Hematopoietic multipotent progenitor cell treated with erythropoietin and hydrocortisone succinate and interleukin-3 and kit ligand, for 6 days (in vitro differentiated cells): Measurements from ENCODE around the gene MAST1.
"Not testable (repeated sequence)": the region's sequence is repeated elsewhere in the genome, so short reads cannot be mapped to it uniquely, and the experiment has no call there.

Source experiments
- DNase-seq: peaks from one replicate; pipeline ENCODE4 v3.0.0-alpha.2; 2015

Gene MAST1

DNA sequence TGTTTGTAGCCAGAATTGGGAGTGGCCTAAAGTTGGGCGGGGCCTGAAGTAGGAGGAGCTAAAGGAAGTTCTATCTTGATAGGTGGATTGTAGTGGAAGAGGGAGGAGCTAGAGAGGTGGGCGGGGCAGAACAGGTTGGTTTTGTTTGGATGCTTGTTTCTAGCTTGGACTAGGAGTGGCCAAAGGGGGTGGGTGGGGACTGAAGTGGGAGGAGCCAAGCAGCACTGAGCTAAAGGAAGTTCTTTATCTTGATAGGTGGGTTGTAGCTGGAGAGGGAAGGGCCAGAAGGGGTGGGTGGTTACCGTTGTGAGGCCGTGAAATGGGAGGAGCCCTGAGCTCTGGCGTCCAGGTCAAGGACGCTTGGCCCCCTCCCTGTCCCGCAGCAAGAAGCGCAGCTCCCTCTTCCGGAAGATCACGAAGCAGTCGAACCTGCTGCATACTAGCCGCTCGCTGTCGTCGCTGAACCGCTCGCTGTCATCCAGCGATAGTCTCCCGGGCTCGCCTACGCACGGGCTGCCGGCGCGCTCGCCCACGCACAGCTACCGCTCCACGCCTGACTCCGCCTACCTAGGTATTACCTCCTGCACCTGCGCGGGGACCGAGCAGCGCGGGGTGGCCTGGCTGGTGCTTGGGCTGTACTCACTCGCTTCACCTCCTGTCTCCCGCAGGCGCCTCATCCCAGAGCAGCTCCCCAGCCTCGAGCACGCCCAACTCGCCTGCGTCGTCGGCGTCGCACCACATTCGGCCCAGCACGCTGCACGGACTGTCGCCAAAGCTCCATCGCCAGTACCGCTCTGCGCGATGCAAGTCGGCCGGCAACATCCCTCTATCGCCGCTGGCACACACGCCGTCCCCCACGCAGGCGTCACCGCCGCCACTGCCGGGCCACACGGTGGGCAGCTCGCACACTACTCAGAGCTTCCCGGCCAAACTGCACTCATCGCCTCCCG lies 34.9 kb downstream of the MAST1 start:
- peak; percentile 82 for DNase-seq

DNA sequence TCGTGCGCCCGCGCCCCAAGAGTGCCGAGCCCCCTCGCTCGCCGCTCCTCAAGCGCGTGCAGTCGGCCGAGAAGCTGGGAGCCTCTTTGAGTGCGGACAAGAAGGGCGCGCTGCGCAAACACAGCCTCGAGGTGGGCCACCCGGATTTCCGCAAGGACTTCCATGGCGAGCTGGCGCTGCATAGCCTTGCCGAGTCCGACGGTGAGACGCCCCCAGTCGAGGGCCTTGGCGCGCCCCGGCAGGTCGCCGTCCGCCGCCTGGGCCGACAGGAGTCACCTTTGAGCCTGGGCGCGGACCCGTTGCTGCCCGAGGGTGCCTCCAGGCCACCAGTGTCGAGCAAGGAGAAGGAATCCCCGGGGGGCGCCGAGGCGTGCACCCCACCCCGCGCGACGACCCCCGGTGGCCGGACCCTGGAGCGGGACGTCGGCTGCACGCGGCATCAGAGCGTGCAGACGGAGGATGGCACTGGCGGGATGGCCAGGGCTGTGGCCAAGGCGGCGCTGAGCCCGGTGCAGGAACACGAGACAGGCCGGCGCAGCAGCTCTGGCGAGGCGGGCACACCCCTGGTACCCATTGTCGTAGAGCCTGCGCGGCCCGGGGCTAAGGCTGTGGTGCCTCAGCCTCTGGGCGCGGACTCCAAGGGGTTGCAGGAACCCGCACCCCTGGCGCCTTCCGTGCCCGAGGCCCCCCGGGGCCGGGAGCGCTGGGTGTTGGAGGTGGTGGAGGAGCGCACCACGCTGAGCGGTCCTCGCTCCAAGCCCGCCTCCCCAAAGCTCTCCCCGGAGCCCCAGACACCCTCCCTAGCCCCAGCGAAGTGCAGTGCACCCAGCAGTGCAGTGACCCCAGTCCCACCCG lies 35.8 kb downstream of the MAST1 start:
- DNase-seq, result no peak

DNA sequence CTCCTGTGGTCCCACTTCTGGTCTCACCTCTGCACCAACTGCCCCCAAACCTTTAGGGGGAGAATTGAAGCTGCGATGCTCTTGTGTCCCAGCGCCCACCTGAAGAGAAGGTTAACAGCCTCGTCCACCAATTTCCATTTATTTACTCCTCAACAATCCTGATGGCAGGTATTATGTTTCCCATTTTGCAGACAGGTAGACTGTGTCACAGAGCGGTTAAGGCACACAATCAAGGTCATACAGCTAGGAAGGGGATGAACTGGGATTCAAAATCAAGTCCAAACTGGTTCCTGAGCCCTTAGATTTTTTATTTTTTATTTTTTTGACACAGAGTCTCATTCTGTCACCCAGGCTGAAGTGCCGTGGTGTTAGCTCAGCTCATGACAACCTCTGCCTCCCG lies 36.8 kb downstream of the MAST1 start:
- no peak for DNase-seq

GRCh38 chr19:12880551-12881171 lies 42.3 kb downstream of the MAST1 start:
- peak; percentile 59 for DNase-seq

- peak; percentile 98 for DNase-seq
Measured at GRCh38 chr19:12881172-12881808, 43.0 kb downstream of the MAST1 start, which contains the start of gene DNASE2. DNASE2 (minus strand) TSS chr19:12881449; CDS start chr19:12881375, 74 bp downstream.

DNA sequence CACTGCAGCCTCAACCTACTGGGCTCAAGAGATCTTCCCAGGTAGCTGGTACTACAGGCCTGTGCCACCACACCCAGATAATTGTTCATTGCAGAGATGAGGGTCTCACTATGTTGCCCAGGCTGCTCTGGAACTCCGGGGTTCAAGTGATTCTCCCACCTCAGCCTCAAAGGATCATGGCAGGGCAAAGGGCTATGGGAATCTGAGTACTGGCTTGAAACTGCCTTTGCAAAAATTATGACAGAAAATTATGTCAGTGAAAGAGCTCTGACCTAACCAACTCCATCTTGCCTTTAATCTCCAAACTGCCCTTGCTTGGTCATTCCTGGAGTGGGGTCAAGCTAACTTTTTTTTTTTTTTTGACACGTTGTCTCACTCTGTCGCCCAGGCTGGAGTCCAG lies 44.3 kb downstream of the MAST1 start:
- DNase-seq, result peak; percentile 41

GRCh38 chr19:12884202-12884601 lies 45.9 kb downstream of the MAST1 start:
- DNase-seq, result peak; percentile 27

DNA sequence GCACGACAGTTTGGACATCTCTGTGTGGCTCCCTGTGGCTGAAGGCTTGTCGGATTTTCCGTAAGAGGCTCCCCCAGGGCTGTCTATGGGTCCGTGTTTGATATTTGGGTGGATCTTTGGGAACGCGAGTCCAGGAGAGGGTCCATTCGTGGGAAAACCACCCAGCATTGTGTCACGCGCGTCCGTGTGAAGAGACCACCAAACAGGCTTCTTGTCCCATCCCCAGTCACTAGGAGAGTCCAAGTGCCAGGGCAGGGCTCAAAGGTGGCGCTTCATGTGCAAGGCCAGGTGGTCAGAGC lies 46.3 kb downstream of the MAST1 start:
- DNase-seq, result no peak

DNA sequence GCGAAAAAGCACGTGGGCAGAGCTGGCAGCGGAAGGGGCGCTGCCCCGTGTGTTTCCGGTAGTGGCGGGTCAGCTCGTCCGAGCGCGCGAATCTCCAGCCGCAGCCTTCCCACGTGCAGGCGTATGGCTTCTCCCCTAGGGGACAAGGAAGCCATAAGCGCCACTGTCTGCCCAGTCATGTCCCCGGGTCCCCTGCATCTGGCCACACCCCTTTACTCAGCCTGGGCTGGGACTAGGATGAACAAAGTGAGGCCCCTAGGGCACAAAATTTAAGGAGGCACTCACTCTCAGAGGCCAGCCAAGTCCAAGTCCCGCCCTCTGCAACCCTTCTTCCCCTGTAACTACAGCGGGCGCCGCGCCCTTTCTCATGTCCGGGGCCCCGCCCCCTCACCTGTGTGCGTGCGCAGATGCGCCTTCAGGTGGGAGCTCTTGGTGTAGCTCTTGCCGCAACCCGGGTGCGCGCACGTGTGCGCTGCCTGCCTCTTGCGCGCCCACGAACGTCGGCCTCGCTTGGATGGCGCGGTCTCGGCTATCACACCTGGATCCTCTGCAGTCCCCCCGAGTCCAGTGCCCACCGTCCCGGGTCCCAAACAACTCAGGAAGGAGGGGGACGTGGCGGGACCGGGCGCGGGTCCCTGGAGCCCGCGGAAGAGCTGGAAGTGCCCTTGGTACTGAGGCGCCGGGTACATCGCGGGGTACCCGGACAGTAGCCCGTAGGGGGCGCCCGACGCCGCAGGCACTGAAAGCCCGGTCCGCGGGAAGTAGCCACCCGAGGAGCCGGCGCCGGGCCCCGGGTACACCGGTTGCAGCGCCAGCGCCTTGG lies 46.8 kb downstream of the MAST1 start:
- peak; percentile 96 for DNase-seq

- DNase-seq, result peak; percentile 94
Measured at GRCh38 chr19:12885749-12886650, 47.7 kb downstream of the MAST1 start.

GRCh38 chr19:12886651-12886968 lies 48.3 kb downstream of the MAST1 start:
- DNase-seq, result peak; percentile 37

DNA sequence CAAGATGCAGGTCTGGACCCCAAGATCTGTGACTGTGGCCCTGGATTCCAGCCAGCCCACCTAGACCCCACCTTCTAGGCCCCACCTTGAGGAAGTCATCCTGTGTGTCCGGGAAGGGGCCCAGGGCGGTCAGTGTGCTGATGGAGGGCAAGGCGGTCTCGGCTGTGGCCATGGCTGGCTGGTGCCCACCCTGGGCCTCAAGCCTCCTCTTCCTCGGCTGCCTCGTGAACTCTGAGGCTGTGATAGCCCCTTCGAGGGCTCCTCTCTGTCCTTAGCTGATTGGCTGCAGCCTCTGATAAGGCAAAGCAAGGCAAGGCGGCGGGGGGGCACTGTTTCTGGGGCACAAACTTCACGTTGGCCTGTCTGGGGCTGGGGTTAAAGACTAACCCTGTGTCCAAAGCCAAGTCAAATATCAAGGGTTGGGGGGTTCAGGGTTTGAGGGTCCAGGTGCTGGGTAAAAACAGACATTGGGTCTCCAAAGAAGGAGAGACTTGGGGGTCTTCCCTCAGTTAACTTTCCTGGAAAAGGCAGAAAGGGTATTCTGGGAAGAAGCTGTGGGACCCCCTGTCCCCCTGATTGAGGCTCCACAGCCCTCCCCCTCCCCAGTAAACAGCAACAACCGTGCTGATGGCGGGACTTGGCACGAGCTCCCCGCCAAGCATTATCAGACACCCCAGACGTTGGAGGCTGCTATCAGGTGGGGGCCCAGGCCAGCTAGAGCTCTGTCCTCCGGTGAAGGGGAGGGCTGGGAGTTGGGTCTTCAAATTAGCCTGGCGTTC lies 48.8 kb downstream of the MAST1 start, which contains the start of gene KLF1:
Gene KLF1, minus strand, starts transcription at position 233 of the 779 bp plus-strand sequence. Its CDS starts 61 bp downstream, at position 172.
- DNase-seq, result peak; percentile 97

DNA sequence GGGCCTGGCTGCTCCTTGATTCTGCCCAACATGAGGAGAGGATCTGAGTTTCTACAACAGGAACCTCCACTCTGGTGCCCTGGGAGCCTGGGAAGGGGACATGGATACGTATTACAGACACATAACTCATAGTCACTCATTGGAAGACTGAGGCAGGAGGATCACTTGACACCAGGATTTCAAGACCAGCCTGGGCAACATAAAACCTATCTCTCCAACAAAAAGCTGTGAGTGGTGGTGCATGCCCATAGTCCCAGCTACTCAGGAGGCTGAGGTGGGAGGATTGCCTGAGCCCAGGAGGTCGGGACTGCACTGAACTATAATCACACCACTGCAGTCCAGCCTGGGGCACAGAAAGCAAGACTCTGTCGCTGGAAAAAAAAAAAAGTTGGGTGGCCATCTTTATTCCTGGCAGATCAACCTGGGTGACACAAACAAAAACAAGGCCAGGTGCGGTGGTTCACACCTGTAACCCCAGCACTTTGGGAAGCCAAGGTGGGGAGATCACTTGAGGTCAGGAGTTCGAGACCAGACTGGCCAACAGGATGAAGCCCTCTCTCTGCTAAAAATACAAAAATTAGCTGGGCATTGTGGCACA lies 49.8 kb downstream of the MAST1 start:
- peak; percentile 47 for DNase-seq

GRCh38 chr19:12890299-12890786 lies 52.0 kb downstream of the MAST1 start:
- not testable (repeated sequence) for DNase-seq

GRCh38 chr19:12890787-12891552 lies 52.7 kb downstream of the MAST1 start, which contains the start of gene GCDH:
GCDH (plus strand) TSS chr19:12891160; CDS start chr19:12891305, 145 bp downstream.
- peak; percentile 100 for DNase-seq

- no peak for DNase-seq
Measured at GRCh38 chr19:12891553-12892021, 53.3 kb downstream of the MAST1 start.

DNA sequence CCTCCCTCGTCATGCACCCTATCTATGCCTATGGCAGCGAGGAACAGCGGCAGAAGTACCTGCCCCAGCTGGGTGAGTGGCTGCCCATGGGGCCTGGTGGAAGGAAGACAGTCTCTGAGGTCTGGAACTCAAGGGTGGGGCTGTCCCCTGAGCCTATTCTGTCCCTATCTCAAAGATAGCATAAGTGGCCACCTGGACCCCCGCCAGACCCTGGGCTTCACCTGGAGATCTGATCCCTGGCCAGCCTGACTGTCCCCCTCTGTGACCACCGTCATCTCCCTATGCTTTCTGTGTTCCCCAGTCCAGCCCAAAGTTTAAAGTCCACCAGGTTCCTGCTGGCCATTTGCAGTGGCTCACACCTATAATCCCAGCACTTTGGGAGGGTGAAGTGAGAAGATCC lies 55.3 kb downstream of the MAST1 start:
- no peak for DNase-seq

DNA sequence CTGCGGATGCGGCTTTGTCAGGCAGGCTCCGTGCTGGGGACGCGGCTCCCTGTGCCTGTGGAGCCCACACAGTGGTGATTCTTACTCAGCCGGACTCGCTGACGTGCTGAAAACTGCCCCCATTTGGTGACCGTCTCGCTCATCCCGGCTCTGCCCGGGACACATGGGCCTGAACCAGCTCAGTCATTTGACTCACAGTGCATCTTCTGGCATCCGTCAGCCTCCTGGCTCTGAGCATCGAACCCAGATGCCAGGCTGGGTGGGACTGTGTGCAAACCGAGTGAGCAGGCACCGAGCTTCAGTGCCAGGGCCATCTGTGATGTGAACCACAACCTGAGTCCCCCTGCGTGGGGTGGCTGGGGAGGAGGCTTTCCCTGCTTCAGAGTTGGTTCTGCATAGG lies 58.1 kb downstream of the MAST1 start:
- DNase-seq, result no peak
